Ovary (tissue), 9 donors: Measurements from ENCODE around the gene DIS3L2. TPM values are rescaled to one million over a fixed set of nuclear protein-coding genes. Genes with fewer than 3 reads are reported as not detected.

Experiments used
- DNase-seq, 5 donors: peaks; one replicate each; pipeline ENCODE4 v3.0.0-alpha.2; 2019 to 2020
- H3K27ac ChIP-seq, 2 donors: fragments of 200-600 bp; one replicate each; pipeline versions ENCODE4 v1.5.1 to v1.8.0; 2019 to 2022
- H3K27me3 ChIP-seq: fragments of 200-600 bp; one replicate; pipeline ENCODE4 v1.8.0; 2022
- H3K36me3 ChIP-seq: fragments of 200-600 bp; sonication (generic); one replicate; pipeline ENCODE4 v1.5.1; 2019
- H3K4me1 ChIP-seq: one replicate; pipeline ENCODE4 v1.8.1; 2013; ENCODE audit warnings: mild to moderate bottlenecking, moderate library complexity; ENCODE audit not compliant: insufficient read depth
- H3K4me3 ChIP-seq: fragments of 200-600 bp; sonication (generic); one replicate; pipeline ENCODE4 v1.5.1; 2017
- H3K9me3 ChIP-seq, 2 donors: fragments of 200-600 bp in 1 of 2; sonication (generic) in 1 of 2; one replicate each; pipeline versions ENCODE4 v1.5.1 to v1.8.1; 2013 to 2019; ENCODE audit warnings: mild to moderate bottlenecking in 1 of 2, moderate library complexity in 1 of 2
- CTCF ChIP-seq, 3 donors: fragments of 450-650 bp in 2 of 3; fragments of 200-600 bp in 1 of 3; IDR thresholded peaks; one replicate each; pipeline versions ENCODE4 v1.5.1 to v1.8.0; 2016 to 2022; ENCODE audit warnings: antibody characterized with exemption in 3 of 3, mild to moderate bottlenecking in 1 of 3
- EP300 ChIP-seq: sonication (generic); formaldehyde crosslinking; IDR thresholded peaks from one replicate; pipeline ENCODE4 v1.6.1; 2017; ENCODE audit warnings: antibody characterized with exemption
- POLR2A ChIP-seq: fragments of 450-650 bp; IDR thresholded peaks from one replicate; pipeline ENCODE4 v1.6.1; 2017; ENCODE audit warnings: antibody characterized with exemption, mild to moderate bottlenecking, moderate library complexity
- WGBS, 3 donors: extraction: QIAGEN DNeasy Blood & Tissue Kit in 1 of 3; methylation state at CpG; one replicate each; pipeline versions ENCODE4 v1.1.5 to v1.1.7; 2013 to 2017; 5-methylcytosine and 5-hydroxymethylcytosine counted together
- intact Hi-C, 4 donors: fragments of 100-400 bp; cut with DNase I; formaldehyde crosslinking; loops; one replicate each; pipeline versions ENCODE4 v1.11.0 to v1.15.1; 2022 to 2023
- polyA plus RNA-seq, 2 donors: library from polyadenylated mRNA; stranded (reverse); fragments of 200-250 nt in 1 of 2; fragments of 350-450 nt in 1 of 2; fragmentation: Illumina TruSeq in 1 of 2; extraction: RNeasy Lipid Tissue Mini Kit (QIAGEN cat#74804) in 1 of 2; gene quantifications; one replicate each; pipeline ENCODE4 v1.2.3, GENCODE V29; 2013 to 2014
- total RNA-seq, 7 donors: library from RNA; depleted of rRNA in 2 of 7; stranded (reverse); fragments of >200 nt in 2 of 7; fragmentation: NEBNext Ultra II Directional in 3 of 7; extraction: Animal tissue kit (Norgen Biotek cat#: 25700) in 3 of 7; gene quantifications; one replicate each; pipeline versions ENCODE4 v1.1.0 to v1.2.4, GENCODE V29; 2016 to 2023
- donor health status: DM: no; HTN: no; CAD: no; lungs with moderate emphysema.
- donor health status: DM: no; HTN: no; CAD: no.
- donor health status: Bipolar disorder and iron deficiency.
- donor health status: DM: yes; HTN: yes; CAD: no.
- donor health status: DM: no; HTN: no; CAD: no.
- donor health status: DM: yes; HTN: yes; CAD: no.

The DIS3L2 gene
- total and polyA plus RNA-seq, 9 donors = 18.2 to 52.0 (median 32.8) TPM

GRCh38 chr2:232006253-232006652, 44.7 kb downstream of the DIS3L2 start:
- Histone ChIP-seq H3K4me1 (no peaks in the 10 kb centered on the region), H3K27me3 (no peaks in the 10 kb centered on the region), H3K36me3 (no peaks in the 10 kb centered on the region), H3K27ac (no peak overlapping the region), H3K4me3 (no peak overlapping the region), H3K9me3 (no peaks in the 10 kb centered on the region)
- intact Hi-C loops = no loop called here
- WGBS, 3 donors = 80 to 94% (median 94%) methylated on average over 3 of the region's 3 CpGs
- no peak for DNase-seq
- TF ChIP-seq EP300 (no peak), POLR2A (no peak)

- Histone ChIP-seq H3K36me3 (no peaks in the 10 kb centered on the region), H3K27me3 (no peaks in the 10 kb centered on the region), H3K9me3 (no peaks in the 10 kb centered on the region), H3K27ac (no peak overlapping the region), H3K4me1 (no peaks in the 10 kb centered on the region), H3K4me3 (no peak overlapping the region)
- WGBS, 3 donors = 89 to 93% (median 91%) methylated on average over 4 of the region's 4 CpGs
- DNase-seq = no peak
- TF ChIP-seq CTCF (IDR thresholded peaks at IDR 0.05) (no peak), EP300 (no peak), POLR2A (no peak)
- intact Hi-C loops = no loop called here
Observed at GRCh38 chr2:232008907-232009638, 47.6 kb downstream of the DIS3L2 start.

- Histone ChIP-seq H3K4me3 (no peak overlapping the region), H3K9me3 (no peaks in the 10 kb centered on the region), H3K36me3 (no peaks in the 10 kb centered on the region), H3K27ac (no peak overlapping the region), H3K27me3 (no peaks in the 10 kb centered on the region), H3K4me1 (no peaks in the 10 kb centered on the region)
- 84 to 86% (median 86%) methylated on average over 4 of the region's 4 CpGs for WGBS, 3 donors
- intact Hi-C loops = no loop called here
- no peak for DNase-seq
- no peak for TF ChIP-seq POLR2A
- no peak for TF ChIP-seq EP300
- no peak for TF ChIP-seq CTCF (IDR thresholded peaks at IDR 0.05)
Observed at GRCh38 chr2:232009639-232010274, 48.2 kb downstream of the DIS3L2 start.

GRCh38 chr2:232013701-232014353, 52.3 kb downstream of the DIS3L2 start:
- Histone ChIP-seq H3K4me3 (no peak overlapping the region), H3K4me1 (no peaks in the 10 kb centered on the region), H3K27ac (no peak overlapping the region), H3K36me3 (no peaks in the 10 kb centered on the region), H3K27me3 (no peaks in the 10 kb centered on the region), H3K9me3 (no peaks in the 10 kb centered on the region)
- TF ChIP-seq EP300 (no peak), POLR2A (no peak), CTCF (IDR thresholded peaks at IDR 0.05) (no peak)
- intact Hi-C loops = no loop called here
- no peak for DNase-seq
- 47 to 53% (median 47%) methylated on average over 3 of the region's 3 CpGs for WGBS, 3 donors

- intact Hi-C loops = no loop called here
- no peak overlapping the region for H3K4me3 ChIP-seq
- H3K4me1 ChIP-seq = no peaks in the 10 kb centered on the region
- TF ChIP-seq EP300 = no peak
- no peak for TF ChIP-seq CTCF (IDR thresholded peaks at IDR 0.05)
- TF ChIP-seq POLR2A = no peak
- no peaks in the 10 kb centered on the region for H3K36me3 ChIP-seq
- no peak overlapping the region for H3K27ac ChIP-seq
- no peak for DNase-seq
- H3K9me3 ChIP-seq = no peaks in the 10 kb centered on the region
- H3K27me3 ChIP-seq = no peaks in the 10 kb centered on the region
- 90 to 93% (median 92%) methylated on average over 4 of the region's 4 CpGs for whole genome bisulfite sequencing, 3 donors
Observed at GRCh38 chr2:232014681-232015080, 53.2 kb downstream of the DIS3L2 start.
